Measurements from ENCODE around the gene TRIM52.
"Not testable (repeated sequence)": the region's sequence is repeated elsewhere in the genome, so short reads cannot be mapped to it uniquely, and the experiment has no call there.

Gene TRIM52

DNA sequence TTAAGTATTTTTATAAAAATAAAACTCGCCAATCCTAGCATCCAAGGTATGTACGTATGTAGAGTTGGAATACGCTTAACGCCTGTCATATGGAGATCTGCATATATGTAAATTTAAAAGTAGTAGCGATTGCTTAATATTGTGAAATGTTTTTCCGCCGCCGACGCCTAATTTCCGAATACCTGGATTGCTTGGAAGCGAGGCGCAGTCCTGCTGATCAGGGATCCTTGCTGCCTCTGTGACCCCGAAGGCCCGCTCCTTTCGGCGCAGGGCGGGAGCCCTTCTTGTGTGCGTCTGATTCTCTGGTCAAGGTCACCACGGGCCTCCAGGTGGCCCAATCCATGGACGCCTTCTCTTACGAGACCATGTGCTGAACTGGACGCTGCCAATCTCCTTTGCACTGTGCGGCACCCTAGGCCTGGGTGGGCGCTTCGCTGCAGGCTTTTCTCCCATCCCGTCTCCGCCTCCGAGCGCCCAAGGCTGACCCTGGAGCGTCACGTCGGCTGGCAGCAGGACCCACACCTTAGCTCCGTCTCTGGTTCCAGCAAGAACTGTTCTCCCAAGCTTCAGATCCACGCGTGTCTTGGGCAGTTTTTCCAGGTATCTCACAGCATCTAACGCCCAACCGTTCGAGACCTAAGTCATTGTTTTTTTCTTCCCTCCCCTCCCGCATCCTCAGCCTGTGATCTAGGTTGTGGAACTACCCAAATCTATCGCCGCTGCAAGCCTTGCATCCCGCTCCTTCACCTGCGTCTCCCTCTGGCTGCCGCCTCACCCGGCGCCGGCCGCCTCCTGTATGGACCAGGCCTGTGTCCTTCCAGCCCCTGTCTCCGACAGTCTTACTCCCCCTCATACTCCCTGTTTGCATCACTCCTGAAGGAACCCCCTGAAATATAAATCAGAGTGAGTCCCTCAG is 41.4 kb downstream of the TRIM52 start:
- no peak for DNase-seq (ENCODE audit: extremely low read depth, insufficient read length)
- Histone ChIP-seq H3K27me3 (replicated peaks; ENCODE audit: control insufficient read depth, insufficient read depth, low read length) (no peaks in the 10 kb centered on the region), H3K4me3 (replicated peaks; ENCODE audit: low read depth, low read length) (no peak overlapping the region), H3K36me3 (ENCODE audit: control insufficient read depth, insufficient read depth, low read length) (no peaks in the 10 kb centered on the region)
- TF ChIP-seq, protein P1, sequence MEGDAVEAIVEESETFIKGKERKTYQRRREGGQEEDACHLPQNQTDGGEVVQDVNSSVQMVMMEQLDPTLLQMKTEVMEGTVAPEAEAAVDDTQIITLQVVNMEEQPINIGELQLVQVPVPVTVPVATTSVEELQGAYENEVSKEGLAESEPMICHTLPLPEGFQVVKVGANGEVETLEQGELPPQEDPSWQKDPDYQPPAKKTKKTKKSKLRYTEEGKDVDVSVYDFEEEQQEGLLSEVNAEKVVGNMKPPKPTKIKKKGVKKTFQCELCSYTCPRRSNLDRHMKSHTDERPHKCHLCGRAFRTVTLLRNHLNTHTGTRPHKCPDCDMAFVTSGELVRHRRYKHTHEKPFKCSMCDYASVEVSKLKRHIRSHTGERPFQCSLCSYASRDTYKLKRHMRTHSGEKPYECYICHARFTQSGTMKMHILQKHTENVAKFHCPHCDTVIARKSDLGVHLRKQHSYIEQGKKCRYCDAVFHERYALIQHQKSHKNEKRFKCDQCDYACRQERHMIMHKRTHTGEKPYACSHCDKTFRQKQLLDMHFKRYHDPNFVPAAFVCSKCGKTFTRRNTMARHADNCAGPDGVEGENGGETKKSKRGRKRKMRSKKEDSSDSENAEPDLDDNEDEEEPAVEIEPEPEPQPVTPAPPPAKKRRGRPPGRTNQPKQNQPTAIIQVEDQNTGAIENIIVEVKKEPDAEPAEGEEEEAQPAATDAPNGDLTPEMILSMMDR (IDR thresholded peaks at IDR 0.05; ENCODE audit: insufficient read depth, low read length, poor library complexity, severe bottlenecking) = no peak

GRCh38 chr5:181218795-181219124 is 42.2 kb downstream of the TRIM52 start:
- no peak for DNase-seq (ENCODE audit: extremely low read depth, insufficient read length)
- Histone ChIP-seq H3K36me3 (ENCODE audit: control insufficient read depth, insufficient read depth, low read length) (no peaks in the 10 kb centered on the region), H3K4me3 (replicated peaks; ENCODE audit: low read depth, low read length) (peak overlapping the region; percentile 34), H3K27me3 (replicated peaks; ENCODE audit: control insufficient read depth, insufficient read depth, low read length) (no peaks in the 10 kb centered on the region)
- TF ChIP-seq, protein P1 (IDR thresholded peaks at IDR 0.05; ENCODE audit: insufficient read depth, low read length, poor library complexity, severe bottlenecking) = no peak

GRCh38 chr5:181217803-181218062 is 43.2 kb downstream of the TRIM52 start:
- no peaks in the 10 kb centered on the region for H3K36me3 ChIP-seq (ENCODE audit: control insufficient read depth, insufficient read depth, low read length)
- H3K27me3 ChIP-seq (replicated peaks; ENCODE audit: control insufficient read depth, insufficient read depth, low read length) = no peaks in the 10 kb centered on the region
- DNase-seq (ENCODE audit: extremely low read depth, insufficient read length) = no peak
- TF ChIP-seq, protein P1 (IDR thresholded peaks at IDR 0.05; ENCODE audit: insufficient read depth, low read length, poor library complexity, severe bottlenecking) = no peak
- H3K4me3 ChIP-seq (replicated peaks; ENCODE audit: low read depth, low read length) = peak overlapping the region; percentile 51

DNA sequence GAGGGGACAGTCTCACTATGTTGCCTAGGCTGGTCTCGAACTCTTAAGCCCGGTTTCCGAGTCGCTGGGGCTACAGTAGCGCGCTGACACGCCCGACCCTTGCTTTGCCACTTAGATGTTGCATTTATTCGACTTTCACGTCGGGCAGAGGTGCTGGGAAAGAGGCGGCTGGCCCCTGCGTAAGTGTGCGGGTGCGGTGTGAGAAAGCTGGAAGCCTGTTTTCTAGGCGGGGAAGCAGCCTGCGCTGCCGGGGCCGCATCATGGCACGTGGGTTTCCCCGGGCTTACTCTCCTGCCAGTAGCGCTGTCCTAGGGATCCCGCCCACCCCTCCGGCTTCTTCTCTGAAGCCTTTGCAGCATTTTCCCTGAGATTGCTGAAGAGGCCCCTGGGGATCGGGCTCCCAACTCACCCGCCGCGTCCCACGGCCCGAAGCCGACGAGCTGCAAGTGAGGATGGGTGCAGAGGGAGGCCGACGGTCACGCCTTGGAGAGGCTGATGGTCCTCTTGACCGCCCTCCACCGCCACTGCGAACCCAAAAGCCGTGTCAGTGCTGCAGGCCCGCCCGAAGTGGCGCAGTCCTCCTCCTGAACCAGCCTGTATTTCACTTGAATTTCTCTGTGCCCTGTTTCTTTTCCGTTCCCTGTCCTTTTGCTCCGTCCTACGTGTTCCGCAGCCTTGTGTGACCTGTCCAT is 43.7 kb downstream of the TRIM52 start:
- Histone ChIP-seq H3K36me3 (ENCODE audit: control insufficient read depth, insufficient read depth, low read length) (no peaks in the 10 kb centered on the region), H3K27me3 (replicated peaks; ENCODE audit: control insufficient read depth, insufficient read depth, low read length) (no peaks in the 10 kb centered on the region), H3K4me3 (replicated peaks; ENCODE audit: low read depth, low read length) (peak overlapping the region; percentile 51)
- peak; percentile 78 for DNase-seq (ENCODE audit: extremely low read depth, insufficient read length)
- TF ChIP-seq, protein P1 (IDR thresholded peaks at IDR 0.05; ENCODE audit: insufficient read depth, low read length, poor library complexity, severe bottlenecking) = peak; percentile 34

DNA sequence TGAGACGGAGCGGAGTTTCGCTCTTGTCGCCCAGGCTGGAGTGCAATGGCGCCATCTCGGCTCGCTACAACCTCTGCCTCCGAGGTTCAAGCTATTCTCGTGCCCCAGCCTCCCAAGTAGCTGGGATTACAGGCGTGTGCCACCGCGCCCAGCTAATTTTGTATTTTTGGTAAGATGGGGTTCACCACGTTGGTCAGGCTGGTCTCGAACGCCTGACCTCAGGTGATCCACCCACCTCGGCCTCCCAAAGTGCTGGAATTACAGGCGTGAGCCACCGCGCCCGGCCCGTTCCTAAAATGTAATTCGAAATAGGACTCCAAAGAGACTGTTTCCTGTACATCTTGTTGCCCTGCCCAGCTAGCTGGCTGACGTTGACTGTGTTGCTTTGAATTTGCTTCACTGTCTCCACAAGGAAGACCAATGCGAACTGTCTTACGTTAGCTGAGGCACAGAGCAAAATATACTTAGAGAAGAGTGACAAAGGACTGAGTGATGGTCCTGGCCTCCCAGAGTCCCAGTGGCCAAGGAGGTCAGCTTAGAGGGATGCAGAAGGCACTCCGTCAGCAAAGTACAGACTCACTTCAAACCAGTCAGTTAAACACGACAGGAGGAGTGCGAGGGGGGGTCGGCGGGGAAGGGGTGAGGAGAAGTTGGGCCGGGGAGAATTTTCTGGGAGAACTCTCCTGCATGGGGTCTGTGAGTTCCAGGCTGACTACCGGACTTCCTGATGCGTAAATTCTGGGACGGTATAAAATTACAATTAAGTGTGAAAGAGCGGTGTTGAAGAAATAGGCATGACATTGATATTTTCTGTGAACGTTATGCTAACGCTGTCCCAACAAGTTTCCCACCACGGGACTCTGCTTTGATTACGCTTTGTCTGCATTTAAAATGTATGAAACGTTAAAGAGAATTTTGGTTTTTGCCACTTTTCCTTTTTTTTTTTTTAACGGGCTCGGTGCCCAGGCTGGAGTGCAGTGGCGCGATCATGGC is 44.6 kb downstream of the TRIM52 start:
- peak overlapping the region; percentile 57 for H3K4me3 ChIP-seq (replicated peaks; ENCODE audit: low read depth, low read length)
- no peaks in the 10 kb centered on the region for H3K27me3 ChIP-seq (replicated peaks; ENCODE audit: control insufficient read depth, insufficient read depth, low read length)
- DNase-seq (ENCODE audit: extremely low read depth, insufficient read length) = peak; percentile 45
- no peaks in the 10 kb centered on the region for H3K36me3 ChIP-seq (ENCODE audit: control insufficient read depth, insufficient read depth, low read length)
- TF ChIP-seq, protein P1 (IDR thresholded peaks at IDR 0.05; ENCODE audit: insufficient read depth, low read length, poor library complexity, severe bottlenecking) = no peak

GRCh38 chr5:181214249-181214648 is 46.7 kb downstream of the TRIM52 start:
- not testable (repeated sequence) for H3K36me3 ChIP-seq (ENCODE audit: control insufficient read depth, insufficient read depth, low read length); H3K4me3 ChIP-seq (replicated peaks; ENCODE audit: low read depth, low read length); DNase-seq (ENCODE audit: extremely low read depth, insufficient read length)

More at GRCh38 chr5:181214249-181214648, 46.7 kb downstream of the TRIM52 start:
- H3K27me3 ChIP-seq (replicated peaks; ENCODE audit: control insufficient read depth, insufficient read depth, low read length) = not testable (repeated sequence)

Data from GM06990 (cell line).